ENCODE measurements around the gene FAM76A. TPM values are rescaled to one million over a fixed set of nuclear protein-coding genes. Genes with fewer than 3 reads are reported as not detected.

Gene FAM76A
- total and polyA plus RNA-seq, 9 of the 15 experiments (the other 6 are each of a cell fraction or from before 2014, with no cell fraction given), result 9.5 to 14.6 (median 11.4) TPM

- TF ChIP-seq, protein P1, sequence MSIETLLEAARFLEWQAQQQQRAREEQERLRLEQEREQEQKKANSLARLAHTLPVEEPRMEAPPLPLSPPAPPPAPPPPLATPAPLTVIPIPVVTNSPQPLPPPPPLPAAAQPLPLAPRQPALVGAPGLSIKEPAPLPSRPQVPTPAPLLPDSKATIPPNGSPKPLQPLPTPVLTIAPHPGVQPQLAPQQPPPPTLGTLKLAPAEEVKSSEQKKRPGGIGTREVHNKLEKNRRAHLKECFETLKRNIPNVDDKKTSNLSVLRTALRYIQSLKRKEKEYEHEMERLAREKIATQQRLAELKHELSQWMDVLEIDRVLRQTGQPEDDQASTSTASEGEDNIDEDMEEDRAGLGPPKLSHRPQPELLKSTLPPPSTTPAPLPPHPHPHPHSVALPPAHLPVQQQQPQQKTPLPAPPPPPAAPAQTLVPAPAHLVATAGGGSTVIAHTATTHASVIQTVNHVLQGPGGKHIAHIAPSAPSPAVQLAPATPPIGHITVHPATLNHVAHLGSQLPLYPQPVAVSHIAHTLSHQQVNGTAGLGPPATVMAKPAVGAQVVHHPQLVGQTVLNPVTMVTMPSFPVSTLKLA (conservative IDR thresholded peaks at IDR 0.05), result peak; percentile 83 to 86
- TF ChIP-seq ZNF174 (CRISPR knock-in tag; IDR thresholded peaks at IDR 0.05), result no peak
- no peak for TF ChIP-seq MTF1 (CRISPR knock-in tag; IDR thresholded peaks at IDR 0.05; ENCODE audit: borderline replicate concordance)
- TF ChIP-seq, protein P2, sequence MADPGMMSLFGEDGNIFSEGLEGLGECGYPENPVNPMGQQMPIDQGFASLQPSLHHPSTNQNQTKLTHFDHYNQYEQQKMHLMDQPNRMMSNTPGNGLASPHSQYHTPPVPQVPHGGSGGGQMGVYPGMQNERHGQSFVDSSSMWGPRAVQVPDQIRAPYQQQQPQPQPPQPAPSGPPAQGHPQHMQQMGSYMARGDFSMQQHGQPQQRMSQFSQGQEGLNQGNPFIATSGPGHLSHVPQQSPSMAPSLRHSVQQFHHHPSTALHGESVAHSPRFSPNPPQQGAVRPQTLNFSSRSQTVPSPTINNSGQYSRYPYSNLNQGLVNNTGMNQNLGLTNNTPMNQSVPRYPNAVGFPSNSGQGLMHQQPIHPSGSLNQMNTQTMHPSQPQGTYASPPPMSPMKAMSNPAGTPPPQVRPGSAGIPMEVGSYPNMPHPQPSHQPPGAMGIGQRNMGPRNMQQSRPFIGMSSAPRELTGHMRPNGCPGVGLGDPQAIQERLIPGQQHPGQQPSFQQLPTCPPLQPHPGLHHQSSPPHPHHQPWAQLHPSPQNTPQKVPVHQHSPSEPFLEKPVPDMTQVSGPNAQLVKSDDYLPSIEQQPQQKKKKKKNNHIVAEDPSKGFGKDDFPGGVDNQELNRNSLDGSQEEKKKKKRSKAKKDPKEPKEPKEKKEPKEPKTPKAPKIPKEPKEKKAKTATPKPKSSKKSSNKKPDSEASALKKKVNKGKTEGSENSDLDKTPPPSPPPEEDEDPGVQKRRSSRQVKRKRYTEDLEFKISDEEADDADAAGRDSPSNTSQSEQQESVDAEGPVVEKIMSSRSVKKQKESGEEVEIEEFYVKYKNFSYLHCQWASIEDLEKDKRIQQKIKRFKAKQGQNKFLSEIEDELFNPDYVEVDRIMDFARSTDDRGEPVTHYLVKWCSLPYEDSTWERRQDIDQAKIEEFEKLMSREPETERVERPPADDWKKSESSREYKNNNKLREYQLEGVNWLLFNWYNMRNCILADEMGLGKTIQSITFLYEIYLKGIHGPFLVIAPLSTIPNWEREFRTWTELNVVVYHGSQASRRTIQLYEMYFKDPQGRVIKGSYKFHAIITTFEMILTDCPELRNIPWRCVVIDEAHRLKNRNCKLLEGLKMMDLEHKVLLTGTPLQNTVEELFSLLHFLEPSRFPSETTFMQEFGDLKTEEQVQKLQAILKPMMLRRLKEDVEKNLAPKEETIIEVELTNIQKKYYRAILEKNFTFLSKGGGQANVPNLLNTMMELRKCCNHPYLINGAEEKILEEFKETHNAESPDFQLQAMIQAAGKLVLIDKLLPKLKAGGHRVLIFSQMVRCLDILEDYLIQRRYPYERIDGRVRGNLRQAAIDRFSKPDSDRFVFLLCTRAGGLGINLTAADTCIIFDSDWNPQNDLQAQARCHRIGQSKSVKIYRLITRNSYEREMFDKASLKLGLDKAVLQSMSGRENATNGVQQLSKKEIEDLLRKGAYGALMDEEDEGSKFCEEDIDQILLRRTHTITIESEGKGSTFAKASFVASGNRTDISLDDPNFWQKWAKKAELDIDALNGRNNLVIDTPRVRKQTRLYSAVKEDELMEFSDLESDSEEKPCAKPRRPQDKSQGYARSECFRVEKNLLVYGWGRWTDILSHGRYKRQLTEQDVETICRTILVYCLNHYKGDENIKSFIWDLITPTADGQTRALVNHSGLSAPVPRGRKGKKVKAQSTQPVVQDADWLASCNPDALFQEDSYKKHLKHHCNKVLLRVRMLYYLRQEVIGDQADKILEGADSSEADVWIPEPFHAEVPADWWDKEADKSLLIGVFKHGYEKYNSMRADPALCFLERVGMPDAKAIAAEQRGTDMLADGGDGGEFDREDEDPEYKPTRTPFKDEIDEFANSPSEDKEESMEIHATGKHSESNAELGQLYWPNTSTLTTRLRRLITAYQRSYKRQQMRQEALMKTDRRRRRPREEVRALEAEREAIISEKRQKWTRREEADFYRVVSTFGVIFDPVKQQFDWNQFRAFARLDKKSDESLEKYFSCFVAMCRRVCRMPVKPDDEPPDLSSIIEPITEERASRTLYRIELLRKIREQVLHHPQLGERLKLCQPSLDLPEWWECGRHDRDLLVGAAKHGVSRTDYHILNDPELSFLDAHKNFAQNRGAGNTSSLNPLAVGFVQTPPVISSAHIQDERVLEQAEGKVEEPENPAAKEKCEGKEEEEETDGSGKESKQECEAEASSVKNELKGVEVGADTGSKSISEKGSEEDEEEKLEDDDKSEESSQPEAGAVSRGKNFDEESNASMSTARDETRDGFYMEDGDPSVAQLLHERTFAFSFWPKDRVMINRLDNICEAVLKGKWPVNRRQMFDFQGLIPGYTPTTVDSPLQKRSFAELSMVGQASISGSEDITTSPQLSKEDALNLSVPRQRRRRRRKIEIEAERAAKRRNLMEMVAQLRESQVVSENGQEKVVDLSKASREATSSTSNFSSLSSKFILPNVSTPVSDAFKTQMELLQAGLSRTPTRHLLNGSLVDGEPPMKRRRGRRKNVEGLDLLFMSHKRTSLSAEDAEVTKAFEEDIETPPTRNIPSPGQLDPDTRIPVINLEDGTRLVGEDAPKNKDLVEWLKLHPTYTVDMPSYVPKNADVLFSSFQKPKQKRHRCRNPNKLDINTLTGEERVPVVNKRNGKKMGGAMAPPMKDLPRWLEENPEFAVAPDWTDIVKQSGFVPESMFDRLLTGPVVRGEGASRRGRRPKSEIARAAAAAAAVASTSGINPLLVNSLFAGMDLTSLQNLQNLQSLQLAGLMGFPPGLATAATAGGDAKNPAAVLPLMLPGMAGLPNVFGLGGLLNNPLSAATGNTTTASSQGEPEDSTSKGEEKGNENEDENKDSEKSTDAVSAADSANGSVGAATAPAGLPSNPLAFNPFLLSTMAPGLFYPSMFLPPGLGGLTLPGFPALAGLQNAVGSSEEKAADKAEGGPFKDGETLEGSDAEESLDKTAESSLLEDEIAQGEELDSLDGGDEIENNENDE (IDR thresholded peaks at IDR 0.05; ENCODE audit: low read depth, low read length), result no peak
- TF ChIP-seq CHD1 (IDR thresholded peaks at IDR 0.05; ENCODE audit: low read length), result peak; percentile 85
- no peak; a peak in 1 of 4 replicates for TF ChIP-seq ETV6 (IDR thresholded peaks at IDR 0.05; ENCODE audit: borderline replicate concordance in 1 of 2, low read depth in 2 of 2, low read length in 1 of 2)
- no peak for TF ChIP-seq ETV6 (CRISPR knock-in tag; IDR thresholded peaks at IDR 0.05; ENCODE audit: borderline replicate concordance)
- no peak for TF ChIP-seq ILF3 (IDR thresholded peaks at IDR 0.05; ENCODE audit: borderline replicate concordance)
- TF ChIP-seq PRPF4 (IDR thresholded peaks at IDR 0.05; ENCODE audit: insufficient read depth, low read depth, low read length, poor library complexity, severe bottlenecking), result no peak
- TF ChIP-seq POLR2AphosphoS2 (IDR thresholded peaks at IDR 0.05; ENCODE audit: low read length), result no peak; the same call in 1 of the 2 replicates
- TF ChIP-seq CCAR2 (IDR thresholded peaks at IDR 0.05; ENCODE audit: low read depth, low read length), result no peak
- TF ChIP-seq ZNF232 (CRISPR knock-in tag; IDR thresholded peaks at IDR 0.05), result 0 out of 2 replicates have a peak, but pooled peaks have one; percentile 30
- TF ChIP-seq ZFP1 (CRISPR knock-in tag; IDR thresholded peaks at IDR 0.05), result no peak
- no peak for TF ChIP-seq CEBPB (tag; IDR thresholded peaks at IDR 0.05)
These were observed 47.4 kb downstream of the FAM76A start, which contains the start of gene STX12 (continued) for GRCh38 chr1:27772932-27773825.

All from K562 (cell line).